Measurements from ENCODE around the gene PRKAR1B.

The PRKAR1B gene

DNA sequence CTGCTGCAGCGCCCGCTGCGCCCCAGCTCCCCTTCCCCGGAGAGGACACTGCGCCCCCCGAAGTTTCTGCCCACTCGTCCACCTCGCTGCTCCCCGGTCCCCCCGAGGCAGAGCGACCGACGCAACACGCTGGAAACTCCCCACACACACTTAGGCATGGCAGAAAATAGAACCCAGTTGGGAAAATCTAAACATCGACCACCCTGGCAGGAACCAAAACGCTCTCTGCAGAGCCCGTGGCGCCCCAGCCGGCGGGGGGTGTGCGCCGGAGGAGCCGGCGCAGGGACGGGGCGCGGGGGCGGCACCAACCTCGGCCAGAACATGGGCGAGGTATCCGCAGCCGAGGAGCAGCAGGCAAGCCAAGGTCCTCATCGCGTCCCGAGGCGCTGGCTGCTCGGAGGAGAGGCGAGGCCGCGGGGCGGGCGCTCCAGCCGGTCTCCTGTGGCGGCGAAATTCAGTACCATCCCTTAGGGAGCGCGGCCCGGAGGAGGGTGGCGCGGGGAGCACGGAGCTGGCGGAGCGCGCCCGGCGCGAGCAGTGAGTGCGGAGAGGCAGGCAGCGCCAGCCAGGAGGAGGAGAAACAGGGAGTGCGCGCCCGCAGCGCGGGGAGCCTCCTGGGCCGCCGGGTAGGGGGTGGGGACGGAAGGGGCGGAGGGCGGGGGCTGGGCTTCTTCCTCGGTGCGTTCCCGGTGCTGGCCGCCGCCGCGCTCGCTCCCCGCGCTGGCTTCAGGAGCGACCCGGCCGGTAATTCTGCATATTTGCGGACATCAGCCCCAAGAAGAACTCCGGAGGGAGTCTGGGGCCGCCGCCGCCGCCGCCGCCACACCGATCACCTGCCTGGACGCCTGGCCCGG, 208.2 kb downstream of the PRKAR1B start (continued):
- TF ChIP-seq, protein P1, sequence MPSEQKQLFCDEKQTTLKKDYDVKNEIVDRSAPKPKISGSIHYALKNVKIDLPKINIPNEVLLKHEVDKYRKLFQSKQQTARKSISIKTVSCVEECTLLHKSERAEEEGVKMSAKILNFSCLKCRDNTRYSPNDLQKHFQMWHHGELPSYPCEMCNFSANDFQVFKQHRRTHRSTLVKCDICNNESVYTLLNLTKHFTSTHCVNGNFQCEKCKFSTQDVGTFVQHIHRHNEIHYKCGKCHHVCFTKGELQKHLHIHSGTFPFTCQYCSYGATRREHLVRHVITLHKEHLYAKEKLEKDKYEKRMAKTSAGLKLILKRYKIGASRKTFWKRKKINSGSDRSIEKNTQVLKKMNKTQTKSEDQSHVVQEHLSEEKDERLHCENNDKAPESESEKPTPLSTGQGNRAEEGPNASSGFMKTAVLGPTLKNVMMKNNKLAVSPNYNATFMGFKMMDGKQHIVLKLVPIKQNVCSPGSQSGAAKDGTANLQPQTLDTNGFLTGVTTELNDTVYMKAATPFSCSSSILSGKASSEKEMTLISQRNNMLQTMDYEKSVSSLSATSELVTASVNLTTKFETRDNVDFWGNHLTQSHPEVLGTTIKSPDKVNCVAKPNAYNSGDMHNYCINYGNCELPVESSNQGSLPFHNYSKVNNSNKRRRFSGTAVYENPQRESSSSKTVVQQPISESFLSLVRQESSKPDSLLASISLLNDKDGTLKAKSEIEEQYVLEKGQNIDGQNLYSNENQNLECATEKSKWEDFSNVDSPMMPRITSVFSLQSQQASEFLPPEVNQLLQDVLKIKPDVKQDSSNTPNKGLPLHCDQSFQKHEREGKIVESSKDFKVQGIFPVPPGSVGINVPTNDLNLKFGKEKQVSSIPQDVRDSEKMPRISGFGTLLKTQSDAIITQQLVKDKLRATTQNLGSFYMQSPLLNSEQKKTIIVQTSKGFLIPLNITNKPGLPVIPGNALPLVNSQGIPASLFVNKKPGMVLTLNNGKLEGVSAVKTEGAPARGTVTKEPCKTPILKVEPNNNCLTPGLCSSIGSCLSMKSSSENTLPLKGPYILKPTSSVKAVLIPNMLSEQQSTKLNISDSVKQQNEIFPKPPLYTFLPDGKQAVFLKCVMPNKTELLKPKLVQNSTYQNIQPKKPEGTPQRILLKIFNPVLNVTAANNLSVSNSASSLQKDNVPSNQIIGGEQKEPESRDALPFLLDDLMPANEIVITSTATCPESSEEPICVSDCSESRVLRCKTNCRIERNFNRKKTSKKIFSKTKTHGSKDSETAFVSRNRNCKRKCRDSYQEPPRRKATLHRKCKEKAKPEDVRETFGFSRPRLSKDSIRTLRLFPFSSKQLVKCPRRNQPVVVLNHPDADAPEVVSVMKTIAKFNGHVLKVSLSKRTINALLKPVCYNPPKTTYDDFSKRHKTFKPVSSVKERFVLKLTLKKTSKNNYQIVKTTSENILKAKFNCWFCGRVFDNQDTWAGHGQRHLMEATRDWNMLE (tag by site-specific recombination; conservative IDR thresholded peaks at IDR 0.05; ENCODE audit: low read depth), result no peak
- TF ChIP-seq SP2 (tag by site-specific recombination; IDR thresholded peaks at IDR 0.05) (peak; percentile 69), ZNF624 (tag by site-specific recombination; IDR thresholded peaks at IDR 0.05) (no peak), ZIC2 (tag by site-specific recombination; IDR thresholded peaks at IDR 0.05) (peak; percentile 91), ZNF76 (tag by site-specific recombination; IDR thresholded peaks at IDR 0.05; ENCODE audit: borderline replicate concordance, low read depth) (0 out of 2 replicates have a peak, but pooled peaks have one; percentile 39), ZNF610 (tag by site-specific recombination; IDR thresholded peaks at IDR 0.05; ENCODE audit: borderline replicate concordance) (no peak), HOXD13 (CRISPR knock-in tag; IDR thresholded peaks at IDR 0.05; ENCODE audit: borderline replicate concordance) (no peak), GLI2 (tag by site-specific recombination; IDR thresholded peaks at IDR 0.05; ENCODE audit: borderline replicate concordance, low read depth) (no peak), MEIS1 (CRISPR knock-in tag; IDR thresholded peaks at IDR 0.05; ENCODE audit: borderline replicate concordance) (no peak), ZNF140 (tag by site-specific recombination; IDR thresholded peaks at IDR 0.05) (no peak), ZNF48 (tag by site-specific recombination; IDR thresholded peaks at IDR 0.05) (no peak), ZNF747 (tag by site-specific recombination; IDR thresholded peaks at IDR 0.05) (no peak), ZNF394 (tag by site-specific recombination; IDR thresholded peaks at IDR 0.05; ENCODE audit: borderline replicate concordance) (peak; percentile 52; the same call in 1 of the 2 replicates), ZNF174 (tag by site-specific recombination; IDR thresholded peaks at IDR 0.05) (no peak), ZNF157 (tag by site-specific recombination; IDR thresholded peaks at IDR 0.05) (no peak), ZNF621 (tag by site-specific recombination; IDR thresholded peaks at IDR 0.05) (no peak), ZNF138 (tag by site-specific recombination; IDR thresholded peaks at IDR 0.05; ENCODE audit: borderline replicate concordance) (no peak), SP3 (tag by site-specific recombination; IDR thresholded peaks at IDR 0.05) (peak; percentile 62), ZEB2 (tag by site-specific recombination; IDR thresholded peaks at IDR 0.05) (peak; percentile 78)
- TF ChIP-seq, protein P2, sequence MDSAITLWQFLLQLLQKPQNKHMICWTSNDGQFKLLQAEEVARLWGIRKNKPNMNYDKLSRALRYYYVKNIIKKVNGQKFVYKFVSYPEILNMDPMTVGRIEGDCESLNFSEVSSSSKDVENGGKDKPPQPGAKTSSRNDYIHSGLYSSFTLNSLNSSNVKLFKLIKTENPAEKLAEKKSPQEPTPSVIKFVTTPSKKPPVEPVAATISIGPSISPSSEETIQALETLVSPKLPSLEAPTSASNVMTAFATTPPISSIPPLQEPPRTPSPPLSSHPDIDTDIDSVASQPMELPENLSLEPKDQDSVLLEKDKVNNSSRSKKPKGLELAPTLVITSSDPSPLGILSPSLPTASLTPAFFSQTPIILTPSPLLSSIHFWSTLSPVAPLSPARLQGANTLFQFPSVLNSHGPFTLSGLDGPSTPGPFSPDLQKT (IDR thresholded peaks at IDR 0.05; ENCODE audit: borderline replicate concordance, low read depth, low read length), result no peak
- TF ChIP-seq, protein P3, sequence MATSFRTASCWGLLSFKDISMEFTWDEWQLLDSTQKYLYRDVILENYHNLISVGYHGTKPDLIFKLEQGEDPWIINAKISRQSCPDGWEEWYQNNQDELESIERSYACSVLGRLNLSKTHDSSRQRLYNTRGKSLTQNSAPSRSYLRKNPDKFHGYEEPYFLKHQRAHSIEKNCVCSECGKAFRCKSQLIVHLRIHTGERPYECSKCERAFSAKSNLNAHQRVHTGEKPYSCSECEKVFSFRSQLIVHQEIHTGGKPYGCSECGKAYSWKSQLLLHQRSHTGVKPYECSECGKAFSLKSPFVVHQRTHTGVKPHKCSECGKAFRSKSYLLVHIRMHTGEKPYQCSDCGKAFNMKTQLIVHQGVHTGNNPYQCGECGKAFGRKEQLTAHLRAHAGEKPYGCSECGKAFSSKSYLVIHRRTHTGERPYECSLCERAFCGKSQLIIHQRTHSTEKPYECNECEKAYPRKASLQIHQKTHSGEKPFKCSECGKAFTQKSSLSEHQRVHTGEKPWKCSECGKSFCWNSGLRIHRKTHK (tag by site-specific recombination; IDR thresholded peaks at IDR 0.05), result no peak
- TF ChIP-seq, protein P4, sequence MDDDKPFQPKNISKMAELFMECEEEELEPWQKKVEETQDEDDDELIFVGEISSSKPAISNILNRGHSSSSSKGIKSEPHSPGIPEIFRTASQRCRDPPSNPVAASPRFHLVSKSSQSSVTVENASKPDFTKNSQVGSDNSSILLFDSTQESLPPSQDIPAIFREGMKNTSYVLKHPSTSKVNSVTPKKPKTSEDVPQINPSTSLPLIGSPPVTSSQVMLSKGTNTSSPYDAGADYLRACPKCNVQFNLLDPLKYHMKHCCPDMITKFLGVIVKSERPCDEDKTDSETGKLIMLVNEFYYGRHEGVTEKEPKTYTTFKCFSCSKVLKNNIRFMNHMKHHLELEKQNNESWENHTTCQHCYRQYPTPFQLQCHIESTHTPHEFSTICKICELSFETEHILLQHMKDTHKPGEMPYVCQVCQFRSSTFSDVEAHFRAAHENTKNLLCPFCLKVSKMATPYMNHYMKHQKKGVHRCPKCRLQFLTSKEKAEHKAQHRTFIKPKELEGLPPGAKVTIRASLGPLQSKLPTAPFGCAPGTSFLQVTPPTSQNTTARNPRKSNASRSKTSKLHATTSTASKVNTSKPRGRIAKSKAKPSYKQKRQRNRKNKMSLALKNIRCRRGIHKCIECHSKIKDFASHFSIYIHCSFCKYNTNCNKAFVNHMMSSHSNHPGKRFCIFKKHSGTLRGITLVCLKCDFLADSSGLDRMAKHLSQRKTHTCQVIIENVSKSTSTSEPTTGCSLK (tag by site-specific recombination; IDR thresholded peaks at IDR 0.05), result no peak
- TF ChIP-seq, protein P5, sequence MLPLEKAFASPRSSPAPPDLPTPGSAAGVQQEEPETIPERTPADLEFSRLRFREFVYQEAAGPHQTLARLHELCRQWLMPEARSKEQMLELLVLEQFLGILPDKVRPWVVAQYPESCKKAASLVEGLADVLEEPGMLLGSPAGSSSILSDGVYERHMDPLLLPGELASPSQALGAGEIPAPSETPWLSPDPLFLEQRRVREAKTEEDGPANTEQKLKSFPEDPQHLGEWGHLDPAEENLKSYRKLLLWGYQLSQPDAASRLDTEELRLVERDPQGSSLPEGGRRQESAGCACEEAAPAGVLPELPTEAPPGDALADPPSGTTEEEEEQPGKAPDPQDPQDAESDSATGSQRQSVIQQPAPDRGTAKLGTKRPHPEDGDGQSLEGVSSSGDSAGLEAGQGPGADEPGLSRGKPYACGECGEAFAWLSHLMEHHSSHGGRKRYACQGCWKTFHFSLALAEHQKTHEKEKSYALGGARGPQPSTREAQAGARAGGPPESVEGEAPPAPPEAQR (tag by site-specific recombination; IDR thresholded peaks at IDR 0.05), result no peak
